Endodermal cell (in vitro differentiated cells): ENCODE measurements around the gene FGFR2. TPM values are rescaled to one million over a fixed set of nuclear protein-coding genes. Genes with fewer than 3 reads are reported as not detected.
A peak's percentile ranks its signal among the peaks of the same experiment; 100 is the strongest.

Experiments used
- DNase-seq: peaks from one replicate; pipeline ENCODE4 v3.0.0-alpha.2; 2017
- H3K27ac ChIP-seq: 2 replicates; pipeline ENCODE4 v1.5.1; 2013; ENCODE audit warnings: mild to moderate bottlenecking, low read depth, low read length, moderate library complexity
- H3K27me3 ChIP-seq: 2 replicates; pipeline ENCODE4 v1.6.1; 2013; ENCODE audit warnings: mild to moderate bottlenecking, low read length, moderate library complexity; ENCODE audit not compliant: insufficient read depth, control insufficient read depth, poor library complexity, severe bottlenecking
- H3K36me3 ChIP-seq: 2 replicates; pipeline ENCODE4 v1.7.0; 2013; ENCODE audit warnings: mild to moderate bottlenecking, low read length, moderate library complexity; ENCODE audit not compliant: control insufficient read depth, insufficient read depth
- H3K4me1 ChIP-seq: one replicate; pipeline ENCODE4 v1.7.0; 2013; ENCODE audit warnings: low read length; ENCODE audit not compliant: control insufficient read depth, insufficient read depth
- H3K4me3 ChIP-seq: 2 replicates; pipeline ENCODE4 v1.5.1; 2013; ENCODE audit warnings: mild to moderate bottlenecking, low read length, moderate library complexity
- H3K9ac ChIP-seq: 2 replicates; pipeline ENCODE4 v1.6.1; 2013; ENCODE audit warnings: mild to moderate bottlenecking, low read length, moderate library complexity; ENCODE audit not compliant: poor library complexity, severe bottlenecking; ENCODE audit errors: extremely low read depth
- H3K9me3 ChIP-seq: 2 replicates; pipeline ENCODE4 v1.6.1; 2013; ENCODE audit warnings: mild to moderate bottlenecking, low read length, moderate library complexity; ENCODE audit not compliant: control insufficient read depth
- H3K27ac Mint-ChIP-seq: 2 replicates; pipeline ENCODE4 v1.8.0; 2020; ENCODE audit warnings: mixed read lengths
- H3K27me3 Mint-ChIP-seq: 2 replicates; pipeline ENCODE4 v1.8.0; 2021; ENCODE audit warnings: mild to moderate bottlenecking, mixed read lengths; ENCODE audit not compliant: insufficient read depth
- H3K36me3 Mint-ChIP-seq: 2 replicates; pipeline ENCODE4 v1.8.0; 2020; ENCODE audit warnings: low read depth, mixed read lengths
- H3K4me1 Mint-ChIP-seq: 2 replicates; pipeline ENCODE4 v1.8.0; 2020; ENCODE audit warnings: mixed read lengths
- H3K4me3 Mint-ChIP-seq: 2 replicates; pipeline ENCODE4 v1.8.0; 2020; ENCODE audit warnings: mild to moderate bottlenecking, moderate library complexity, mixed read lengths
- H3K9me3 Mint-ChIP-seq: 2 replicates; pipeline ENCODE4 v1.8.0; 2020; ENCODE audit warnings: mild to moderate bottlenecking, mixed read lengths
- CTCF ChIP-seq: fragments of 200-600 bp; sonication (generic); conservative IDR thresholded peaks from 2 replicates; pipeline ENCODE4 v1.5.0; 2021; ENCODE audit warnings: antibody characterized with exemption, mild to moderate bottlenecking
- WGBS, 2 experiments: methylation state at CpG; one replicate each; pipeline versions ENCODE4 v1.1.5 to v1.1.7; 2013; ENCODE audit warnings: missing lambda C conversion rate in 2 of 2, mixed read lengths in 1 of 2; ENCODE audit not compliant: insufficient coverage in 1 of 2, insufficient read length in 1 of 2; 5-methylcytosine and 5-hydroxymethylcytosine counted together
- total RNA-seq, 2 donors: library from RNA; stranded (reverse); fragmentation: NEBNext Ultra II Directional in 1 of 2; extraction: Animal tissue kit (Norgen Biotek cat#: 25700) in 1 of 2; gene quantifications; 2 replicates in 1 of 2; 3 replicates in 1 of 2; pipeline ENCODE4 v1.2.1, GENCODE V29; 2021

The FGFR2 gene
- total RNA-seq, 2 donors from 2014 or later: 56.5 to 77.0 TPM

GRCh38 chr10:121454781-121455180, 143.5 kb downstream of the FGFR2 start:
- no peaks in the 10 kb centered on the region for H3K27me3 ChIP-seq
- no peaks in the 10 kb centered on the region for H3K36me3 ChIP-seq
- no peak for TF ChIP-seq CTCF
- 95 to 96% methylated on average over 4 of the region's 4 CpGs for WGBS, 2 experiments
- H3K27ac ChIP-seq: no peak overlapping the region
- Mint-ChIP-seq H3K27ac (peak overlapping the region; percentile 57), H3K27me3 (peaks cover 6% of the 10 kb centered on the region), H3K4me3 (peak overlapping the region; percentile 9), H3K4me1 (peaks cover 73% of the 10 kb centered on the region), H3K36me3 (no peaks in the 10 kb centered on the region), H3K9me3 (no peaks in the 10 kb centered on the region)
- no peak overlapping the region for H3K4me3 ChIP-seq
- H3K9me3 ChIP-seq: no peaks in the 10 kb centered on the region
- peaks cover 26% of the 10 kb centered on the region for H3K4me1 ChIP-seq
- no peak overlapping the region for H3K9ac ChIP-seq
- DNase-seq: no peak

DNA sequence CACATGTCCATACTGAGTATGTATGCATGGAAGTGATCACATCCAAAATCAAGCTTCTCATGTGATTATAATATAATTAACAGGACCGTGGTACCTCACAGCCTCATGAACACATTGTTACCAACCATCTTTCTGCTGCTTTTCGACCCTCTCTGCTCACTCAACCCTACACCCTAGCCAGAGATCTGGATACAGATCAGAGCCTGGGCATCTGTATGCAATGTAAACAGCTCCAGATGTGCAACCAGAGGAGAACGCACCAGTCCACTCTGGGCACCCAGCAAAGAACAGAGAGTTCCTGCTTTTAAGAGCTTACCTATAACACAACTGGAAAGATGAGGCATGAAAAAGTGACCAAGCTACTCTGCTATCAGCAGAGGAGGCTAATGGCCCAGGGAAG, 145.1 kb downstream of the FGFR2 start:
- Histone ChIP-seq H3K4me3 (no peak overlapping the region), H3K4me1 (peaks cover 35% of the 10 kb centered on the region), H3K27me3 (no peaks in the 10 kb centered on the region), H3K36me3 (no peaks in the 10 kb centered on the region), H3K9ac (no peak overlapping the region), H3K27ac (no peak overlapping the region), H3K9me3 (no peaks in the 10 kb centered on the region)
- DNase-seq: no peak
- H3K27ac Mint-ChIP-seq: peak overlapping the region; percentile 72
- H3K27me3 Mint-ChIP-seq: peaks cover 2% of the 10 kb centered on the region
- WGBS, 2 experiments: 91 to 95% methylated on average over 2 to 3 of the region's 3 CpGs
- no peak for TF ChIP-seq CTCF
- H3K4me3 Mint-ChIP-seq: no peak overlapping the region
- H3K36me3 Mint-ChIP-seq: no peaks in the 10 kb centered on the region
- H3K4me1 Mint-ChIP-seq: peaks cover 73% of the 10 kb centered on the region
- H3K9me3 Mint-ChIP-seq: no peaks in the 10 kb centered on the region

DNA sequence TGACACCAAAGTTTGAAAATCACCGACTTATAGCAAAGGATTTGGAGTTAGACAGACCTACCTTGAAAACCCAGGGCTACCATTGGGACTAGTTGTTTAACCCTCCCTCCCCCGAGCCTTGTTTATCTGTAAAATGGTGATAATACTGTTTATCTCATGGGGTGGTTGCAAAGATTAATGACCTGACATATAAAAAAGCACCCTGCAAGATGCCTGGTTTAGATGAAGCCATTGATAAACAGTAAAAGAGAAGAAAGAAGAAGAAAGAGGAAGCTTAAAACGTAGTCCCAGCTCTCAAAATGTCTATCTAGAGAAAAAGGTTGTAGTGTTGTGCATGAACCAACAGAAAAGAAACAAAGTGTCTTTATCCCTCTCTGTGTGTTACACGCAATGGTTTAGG, 145.7 kb downstream of the FGFR2 start:
- 41 to 73% methylated on average over 4 of the region's 4 CpGs for WGBS, 2 experiments
- Mint-ChIP-seq H3K36me3 (no peaks in the 10 kb centered on the region), H3K27ac (peak overlapping the region; percentile 16), H3K9me3 (no peaks in the 10 kb centered on the region), H3K4me1 (peaks cover 77% of the 10 kb centered on the region), H3K4me3 (no peak overlapping the region), H3K27me3 (peaks cover 2% of the 10 kb centered on the region)
- no peak for TF ChIP-seq CTCF
- Histone ChIP-seq H3K4me1 (peaks cover 35% of the 10 kb centered on the region), H3K27ac (no peak overlapping the region), H3K9ac (no peak overlapping the region), H3K36me3 (no peaks in the 10 kb centered on the region), H3K27me3 (no peaks in the 10 kb centered on the region), H3K9me3 (no peaks in the 10 kb centered on the region), H3K4me3 (no peak overlapping the region)
- no peak for DNase-seq
